ENCODE data around the gene C16orf46.

DNA sequence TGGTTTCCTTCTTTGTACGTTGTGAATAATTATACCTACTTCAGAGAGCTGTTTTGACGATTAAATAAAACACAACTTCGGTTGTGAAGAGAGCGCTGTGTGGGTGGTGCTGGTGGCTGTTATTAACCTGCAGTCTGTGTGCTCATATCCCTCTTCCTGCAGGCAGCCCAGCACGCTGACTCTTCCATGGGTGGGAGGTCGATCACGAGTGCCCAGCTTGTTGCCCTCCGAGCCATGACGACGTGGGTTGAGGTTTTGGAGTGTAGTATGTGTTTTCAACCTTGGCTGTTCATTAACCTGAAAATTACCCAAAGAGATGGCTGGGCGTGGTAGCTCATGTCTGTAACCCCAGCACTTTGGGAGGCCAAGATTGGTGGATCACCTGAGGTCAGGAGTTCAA lies 30.5 kb upstream of the C16orf46 start:
- TF ChIP-seq, protein P1, sequence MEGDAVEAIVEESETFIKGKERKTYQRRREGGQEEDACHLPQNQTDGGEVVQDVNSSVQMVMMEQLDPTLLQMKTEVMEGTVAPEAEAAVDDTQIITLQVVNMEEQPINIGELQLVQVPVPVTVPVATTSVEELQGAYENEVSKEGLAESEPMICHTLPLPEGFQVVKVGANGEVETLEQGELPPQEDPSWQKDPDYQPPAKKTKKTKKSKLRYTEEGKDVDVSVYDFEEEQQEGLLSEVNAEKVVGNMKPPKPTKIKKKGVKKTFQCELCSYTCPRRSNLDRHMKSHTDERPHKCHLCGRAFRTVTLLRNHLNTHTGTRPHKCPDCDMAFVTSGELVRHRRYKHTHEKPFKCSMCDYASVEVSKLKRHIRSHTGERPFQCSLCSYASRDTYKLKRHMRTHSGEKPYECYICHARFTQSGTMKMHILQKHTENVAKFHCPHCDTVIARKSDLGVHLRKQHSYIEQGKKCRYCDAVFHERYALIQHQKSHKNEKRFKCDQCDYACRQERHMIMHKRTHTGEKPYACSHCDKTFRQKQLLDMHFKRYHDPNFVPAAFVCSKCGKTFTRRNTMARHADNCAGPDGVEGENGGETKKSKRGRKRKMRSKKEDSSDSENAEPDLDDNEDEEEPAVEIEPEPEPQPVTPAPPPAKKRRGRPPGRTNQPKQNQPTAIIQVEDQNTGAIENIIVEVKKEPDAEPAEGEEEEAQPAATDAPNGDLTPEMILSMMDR (conservative IDR thresholded peaks at IDR 0.05 in 1 of 2, IDR thresholded peaks at IDR 0.05 in 1 of 2; ENCODE audit: extremely low read depth in 1 of 2, insufficient read depth in 1 of 2, low read depth in 1 of 2, low read length in 2 of 2), result no peak
- TF ChIP-seq EZH2 (IDR thresholded peaks at IDR 0.05; ENCODE audit: borderline replicate concordance, low read length), result no peak
